ENCODE results near the gene MTHFD1L.

- TF ChIP-seq, protein P1, sequence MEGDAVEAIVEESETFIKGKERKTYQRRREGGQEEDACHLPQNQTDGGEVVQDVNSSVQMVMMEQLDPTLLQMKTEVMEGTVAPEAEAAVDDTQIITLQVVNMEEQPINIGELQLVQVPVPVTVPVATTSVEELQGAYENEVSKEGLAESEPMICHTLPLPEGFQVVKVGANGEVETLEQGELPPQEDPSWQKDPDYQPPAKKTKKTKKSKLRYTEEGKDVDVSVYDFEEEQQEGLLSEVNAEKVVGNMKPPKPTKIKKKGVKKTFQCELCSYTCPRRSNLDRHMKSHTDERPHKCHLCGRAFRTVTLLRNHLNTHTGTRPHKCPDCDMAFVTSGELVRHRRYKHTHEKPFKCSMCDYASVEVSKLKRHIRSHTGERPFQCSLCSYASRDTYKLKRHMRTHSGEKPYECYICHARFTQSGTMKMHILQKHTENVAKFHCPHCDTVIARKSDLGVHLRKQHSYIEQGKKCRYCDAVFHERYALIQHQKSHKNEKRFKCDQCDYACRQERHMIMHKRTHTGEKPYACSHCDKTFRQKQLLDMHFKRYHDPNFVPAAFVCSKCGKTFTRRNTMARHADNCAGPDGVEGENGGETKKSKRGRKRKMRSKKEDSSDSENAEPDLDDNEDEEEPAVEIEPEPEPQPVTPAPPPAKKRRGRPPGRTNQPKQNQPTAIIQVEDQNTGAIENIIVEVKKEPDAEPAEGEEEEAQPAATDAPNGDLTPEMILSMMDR (conservative IDR thresholded peaks at IDR 0.05 in 1 of 2, IDR thresholded peaks at IDR 0.05 in 1 of 2; ENCODE audit: low read depth in 1 of 2, low read length in 2 of 2): no peak
- no peak for TF ChIP-seq EZH2 (IDR thresholded peaks at IDR 0.05; ENCODE audit: low read length, missing control alignments)
These were observed 65.3 kb downstream of the MTHFD1L start for GRCh38 chr6:150930841-150931240.

Measured in fibroblast of lung (primary cell).